Caco-2 (cell line): ENCODE data around the gene ABL2. TPM values are rescaled to one million over a fixed set of nuclear protein-coding genes. Genes with fewer than 3 reads are reported as not detected.
A peak's percentile ranks its signal among the peaks of the same experiment; 100 is the strongest.

Experiments used
- BruUV-seq: library from RNA; stranded (reverse); fragments of 400-500 nt; replicated peaks from 2 replicates; lab custom pipeline; 2021; lab: Mats Ljungman, UMichigan
- CTCF ChIA-PET: fragments of 300-600 bp; sonication (Branson Sonifier 250); formaldehyde crosslinking; loops from one replicate; lab custom pipeline; 2022; ENCODE audit warnings: antibody characterized with exemption; lab: Charles Lee
- POLR2A ChIA-PET: fragments of 300-600 bp; sonication (Branson Sonifier 250); formaldehyde crosslinking; loops from one replicate; lab custom pipeline; 2022; ENCODE audit warnings: antibody characterized with exemption; lab: Charles Lee
- DNase-seq, 2 experiments: peaks; one replicate each; pipeline versions ENCODE4 v3.0.0 to v3.0.0-alpha.2; 2020 to 2022
- H3K27me3 ChIP-seq: replicated peaks from 2 replicates; pipeline ENCODE4 v1.6.0; 2011; ENCODE audit warnings: low read length; ENCODE audit not compliant: control insufficient read depth, insufficient read depth
- H3K36me3 ChIP-seq: 2 replicates; pipeline ENCODE4 v1.5.1; 2011; ENCODE audit warnings: low read length; ENCODE audit not compliant: control insufficient read depth, insufficient read depth
- H3K4me1 ChIP-seq: fragments of 250-450 bp; sonication (Bioruptor Pico); 2 replicates; pipeline ENCODE4 v1.5.1; 2020; ENCODE audit warnings: mild to moderate bottlenecking
- H3K4me3 ChIP-seq: 2 replicates; pipeline ENCODE4 v1.5.1; 2011; ENCODE audit warnings: low read depth, mild to moderate bottlenecking, control low read depth, low read length
- H3K9me3 ChIP-seq: fragments of 250-450 bp; sonication (Bioruptor Pico); 2 replicates; pipeline ENCODE4 v1.5.1; 2020; ENCODE audit warnings: mild to moderate bottlenecking, moderate library complexity
- H3K27ac Mint-ChIP-seq: one replicate; pipeline ENCODE4 v1.8.0; 2022; ENCODE audit warnings: mixed read lengths; ENCODE audit not compliant: unreplicated experiment
- H3K27me3 Mint-ChIP-seq: one replicate; pipeline ENCODE4 v1.8.0; 2022; ENCODE audit warnings: mixed read lengths; ENCODE audit not compliant: insufficient read depth, unreplicated experiment
- H3K36me3 Mint-ChIP-seq: one replicate; pipeline ENCODE4 v1.8.0; 2022; ENCODE audit warnings: mild to moderate bottlenecking, mixed read lengths; ENCODE audit not compliant: insufficient read depth, unreplicated experiment
- H3K4me1 Mint-ChIP-seq: one replicate; pipeline ENCODE4 v1.8.0; 2022; ENCODE audit warnings: low read depth, mixed read lengths; ENCODE audit not compliant: unreplicated experiment
- H3K4me3 Mint-ChIP-seq: one replicate; pipeline ENCODE4 v1.8.0; 2022; ENCODE audit warnings: mild to moderate bottlenecking, moderate library complexity, mixed read lengths; ENCODE audit not compliant: unreplicated experiment
- H3K9me3 Mint-ChIP-seq: one replicate; pipeline ENCODE4 v1.8.0; 2022; ENCODE audit warnings: mixed read lengths; ENCODE audit not compliant: unreplicated experiment
- intact Hi-C: fragments of 100-400 bp; cut with micrococcal nuclease; formaldehyde crosslinking; loops from one replicate; pipeline ENCODE4 v1.10.0; 2022; ENCODE audit not compliant: unreplicated experiment
- total RNA-seq: library from RNA; stranded (reverse); gene quantifications from 2 replicates; pipeline ENCODE4 v1.2.3, GENCODE V29; 2022
- TF ChIP-seq, protein P1 (sequence below), 2 experiments: fragments of 200-600 bp in 1 of 2; IDR thresholded peaks; 1 replicate in 1 of 2; 2 replicates in 1 of 2; pipeline versions ENCODE4 v1.5.1 to v1.8.0; 2011 to 2022; ENCODE audit warnings: antibody characterized with exemption in 1 of 2, control low read depth in 1 of 2, inconsistent platforms in 1 of 2, low read depth in 1 of 2, low read length in 1 of 2, mild to moderate bottlenecking in 1 of 2, moderate library complexity in 1 of 2; ENCODE audit not compliant: insufficient read depth in 1 of 2, severe bottlenecking in 1 of 2, unreplicated experiment in 1 of 2

ABL2 gene
- total RNA-seq, 1 experiment from 2014 or later, result 21.6 TPM

DNA sequence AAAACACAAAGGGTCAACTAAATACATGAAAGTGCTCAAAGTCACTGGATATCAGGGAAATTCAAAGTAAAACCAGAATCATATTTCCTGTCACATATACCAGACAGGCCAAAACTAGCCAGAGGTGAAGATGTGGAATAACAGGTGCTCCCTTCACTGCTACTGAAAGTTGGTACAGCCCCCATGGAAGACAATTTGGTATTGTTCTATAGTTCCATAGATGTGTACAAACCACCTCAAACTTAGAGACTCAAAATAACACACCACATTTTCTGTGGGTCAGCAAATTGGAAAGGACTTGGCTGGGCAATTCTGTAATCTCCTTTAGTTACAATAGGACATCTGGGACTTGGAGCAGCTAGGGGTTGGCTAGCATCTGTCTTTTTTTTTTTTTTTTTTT lies 39.6 kb upstream of the ABL2 start:
- Histone ChIP-seq H3K4me1 (no peaks in the 10 kb centered on the region), H3K4me3 (no peak overlapping the region), H3K36me3 (no peaks in the 10 kb centered on the region), H3K9me3 (0 out of 2 replicates have a peak, but pooled peaks cover 4% of the 10 kb centered on the region), H3K27me3 (no peaks in the 10 kb centered on the region)
- BruUV-seq, result no TSS peak
- TF ChIP-seq, protein P1, sequence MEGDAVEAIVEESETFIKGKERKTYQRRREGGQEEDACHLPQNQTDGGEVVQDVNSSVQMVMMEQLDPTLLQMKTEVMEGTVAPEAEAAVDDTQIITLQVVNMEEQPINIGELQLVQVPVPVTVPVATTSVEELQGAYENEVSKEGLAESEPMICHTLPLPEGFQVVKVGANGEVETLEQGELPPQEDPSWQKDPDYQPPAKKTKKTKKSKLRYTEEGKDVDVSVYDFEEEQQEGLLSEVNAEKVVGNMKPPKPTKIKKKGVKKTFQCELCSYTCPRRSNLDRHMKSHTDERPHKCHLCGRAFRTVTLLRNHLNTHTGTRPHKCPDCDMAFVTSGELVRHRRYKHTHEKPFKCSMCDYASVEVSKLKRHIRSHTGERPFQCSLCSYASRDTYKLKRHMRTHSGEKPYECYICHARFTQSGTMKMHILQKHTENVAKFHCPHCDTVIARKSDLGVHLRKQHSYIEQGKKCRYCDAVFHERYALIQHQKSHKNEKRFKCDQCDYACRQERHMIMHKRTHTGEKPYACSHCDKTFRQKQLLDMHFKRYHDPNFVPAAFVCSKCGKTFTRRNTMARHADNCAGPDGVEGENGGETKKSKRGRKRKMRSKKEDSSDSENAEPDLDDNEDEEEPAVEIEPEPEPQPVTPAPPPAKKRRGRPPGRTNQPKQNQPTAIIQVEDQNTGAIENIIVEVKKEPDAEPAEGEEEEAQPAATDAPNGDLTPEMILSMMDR (IDR thresholded peaks at IDR 0.05; ENCODE audit: insufficient read depth in 1 of 2, low read depth in 1 of 2, low read length in 1 of 2, severe bottlenecking in 1 of 2, unreplicated experiment in 1 of 2), result no peak
- Mint-ChIP-seq H3K27me3 (no peaks in the 10 kb centered on the region), H3K36me3 (no peaks in the 10 kb centered on the region), H3K4me1 (no peaks in the 10 kb centered on the region), H3K9me3 (no peaks in the 10 kb centered on the region), H3K27ac (no peak overlapping the region), H3K4me3 (no peak overlapping the region)
- intact Hi-C loops, result no loop called here
- POLR2A ChIA-PET, result no interaction called here
- CTCF ChIA-PET, result interaction anchor here (0.7 kb wide), 1 partner anchor 11 kb away, joined by 7 read pairs; no protein-coding TSS in a partner anchor
- DNase-seq, result no peak

DNA sequence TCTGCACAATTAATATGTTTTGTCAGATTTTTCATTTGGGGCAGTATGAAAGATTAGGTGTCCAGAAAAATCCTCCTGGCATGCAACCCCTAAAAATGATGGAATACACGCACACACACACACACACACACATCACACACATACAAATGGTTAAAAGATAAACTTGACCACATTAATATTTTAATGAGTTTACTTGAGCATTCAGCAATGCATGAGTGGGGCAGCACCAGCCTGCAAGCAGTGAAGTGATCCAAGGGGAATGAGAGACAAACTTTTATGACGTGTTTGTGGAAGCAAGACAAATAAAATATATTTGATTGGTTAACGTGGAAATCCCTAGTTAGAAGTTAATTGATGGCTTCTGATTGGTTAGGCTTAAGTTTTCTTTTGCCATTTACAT lies 35.0 kb upstream of the ABL2 start:
- BruUV-seq, result no TSS peak
- CTCF ChIA-PET, result no interaction called here
- POLR2A ChIA-PET, result no interaction called here

DNA sequence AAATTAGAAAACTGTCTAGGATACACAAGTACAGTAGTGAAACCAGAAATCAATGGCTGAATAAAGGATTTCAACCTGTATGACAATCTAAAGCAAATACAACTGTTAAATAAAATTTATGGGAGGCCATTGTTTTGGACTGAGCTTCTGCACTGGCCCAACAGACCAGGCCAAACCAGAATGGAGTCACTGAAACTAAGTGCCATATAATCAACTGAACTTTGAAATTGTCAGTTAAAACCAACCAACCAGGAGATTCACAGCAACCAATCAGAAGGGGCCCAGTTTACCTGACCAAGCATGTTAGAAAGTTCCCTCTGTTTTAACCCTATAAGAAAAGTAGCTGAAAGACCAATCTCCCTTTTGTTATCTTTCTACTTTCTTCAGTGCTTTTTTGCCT lies 33.6 kb upstream of the ABL2 start:
- H3K36me3 Mint-ChIP-seq, result no peaks in the 10 kb centered on the region
- peak in 1 of 2 experiments; percentile 5 for DNase-seq
- no peak overlapping the region for H3K4me3 ChIP-seq
- ChIA-PET CTCF (no interaction called here), POLR2A (no interaction called here)
- TF ChIP-seq, protein P1 (IDR thresholded peaks at IDR 0.05; ENCODE audit: insufficient read depth in 1 of 2, low read depth in 1 of 2, low read length in 1 of 2, severe bottlenecking in 1 of 2, unreplicated experiment in 1 of 2), result no peak
- H3K4me1 Mint-ChIP-seq, result peaks cover 6% of the 10 kb centered on the region
- no peaks in the 10 kb centered on the region for H3K27me3 Mint-ChIP-seq
- H3K4me3 Mint-ChIP-seq, result no peak overlapping the region
- 0 out of 2 replicates have a peak, but pooled peaks cover 4% of the 10 kb centered on the region for H3K9me3 ChIP-seq
- intact Hi-C loops, result loop anchor here (2.0 kb wide), 1 partner anchor 26 kb away; no protein-coding TSS in a partner anchor
- no peaks in the 10 kb centered on the region for H3K36me3 ChIP-seq
- no peaks in the 10 kb centered on the region for H3K4me1 ChIP-seq
- no peaks in the 10 kb centered on the region for H3K9me3 Mint-ChIP-seq
- no peak overlapping the region for H3K27ac Mint-ChIP-seq
- BruUV-seq, result no TSS peak
- no peaks in the 10 kb centered on the region for H3K27me3 ChIP-seq

More for the DNA sequence above, 35.0 kb upstream of the ABL2 start:
- Mint-ChIP-seq H3K27me3 (no peaks in the 10 kb centered on the region), H3K9me3 (no peaks in the 10 kb centered on the region), H3K4me1 (peaks cover 6% of the 10 kb centered on the region), H3K4me3 (no peak overlapping the region), H3K27ac (no peak overlapping the region), H3K36me3 (no peaks in the 10 kb centered on the region)
- DNase-seq, result no peak
- no peaks in the 10 kb centered on the region for H3K4me1 ChIP-seq
- no peaks in the 10 kb centered on the region for H3K36me3 ChIP-seq
- H3K9me3 ChIP-seq, result 0 out of 2 replicates have a peak, but pooled peaks cover 4% of the 10 kb centered on the region
- intact Hi-C loops, result no loop called here
- no peaks in the 10 kb centered on the region for H3K27me3 ChIP-seq
- no peak overlapping the region for H3K4me3 ChIP-seq
- TF ChIP-seq, protein P1 (IDR thresholded peaks at IDR 0.05; ENCODE audit: insufficient read depth in 1 of 2, low read depth in 1 of 2, low read length in 1 of 2, severe bottlenecking in 1 of 2, unreplicated experiment in 1 of 2), result no peak
